Measurements from ENCODE around the gene RER1. TPM values are rescaled to one million over a fixed set of nuclear protein-coding genes. Genes with fewer than 3 reads are reported as not detected.

The RER1 gene
- total RNA-seq, 1 experiment from 2014 or later = 155 TPM

- H3K27me3 ChIP-seq (ENCODE audit: insufficient read depth, low read length) = no peaks in the 10 kb centered on the region
- ChIA-PET CTCF (no interaction called here), RAD21 (ENCODE audit: low non-redundant PET in 1 of 2, low total read pairs in 2 of 2, uncharacterized antibody in 2 of 2, unreplicated experiment in 2 of 2) (no interaction called here), POLR2A (no interaction called here)
- no peak for ATAC-seq
- no peak overlapping the region for H3K4me3 ChIP-seq (replicated peaks in 1 of 2; ENCODE audit: low read depth in 1 of 2, low read length in 2 of 2)
- no peak overlapping the region for H2AFZ ChIP-seq (ENCODE audit: low read depth, low read length, poor library complexity, severe bottlenecking)
- no peaks in the 10 kb centered on the region for H3K9me3 ChIP-seq (ENCODE audit: control insufficient read depth in 1 of 2, insufficient read depth in 1 of 2, low read depth in 1 of 2, low read length in 2 of 2)
- no peak overlapping the region for H3K4me2 ChIP-seq (ENCODE audit: low read length)
- no peaks in the 10 kb centered on the region for H3K79me2 ChIP-seq (ENCODE audit: insufficient read depth, low read length)
- intact Hi-C loops (cut with micrococcal nuclease) = no loop called here
- TF ChIP-seq ELF1 (IDR thresholded peaks at IDR 0.05; ENCODE audit: borderline replicate concordance, low read depth) (no peak), EZH2 (IDR thresholded peaks at IDR 0.05) (no peak), ATF3 (IDR thresholded peaks at IDR 0.05) (no peak), REST (IDR thresholded peaks at IDR 0.05; ENCODE audit: low read depth) (no peak), TCF7L2 (IDR thresholded peaks at IDR 0.05; ENCODE audit: borderline replicate concordance, extremely low read depth, insufficient read depth, insufficient read length) (no peak), POLR2AphosphoS5 (IDR thresholded peaks at IDR 0.05; ENCODE audit: low read depth, low read length) (no peak), YY1 (IDR thresholded peaks at IDR 0.05; ENCODE audit: extremely low read depth, insufficient replicate concordance, low read depth, low read length) (no peak), FOSL1 (IDR thresholded peaks at IDR 0.05; ENCODE audit: low read depth) (no peak), JUND (IDR thresholded peaks at IDR 0.05) (no peak), CEBPB (IDR thresholded peaks at IDR 0.05; ENCODE audit: low read depth) (no peak), SIN3A (IDR thresholded peaks at IDR 0.05; ENCODE audit: low read depth) (no peak), SP1 (IDR thresholded peaks at IDR 0.05; ENCODE audit: low read depth) (no peak), SRF (IDR thresholded peaks at IDR 0.05; ENCODE audit: low read depth) (no peak), EGR1 (IDR thresholded peaks at IDR 0.05; ENCODE audit: low read depth) (no peak)
- TF ChIP-seq, protein P1, sequence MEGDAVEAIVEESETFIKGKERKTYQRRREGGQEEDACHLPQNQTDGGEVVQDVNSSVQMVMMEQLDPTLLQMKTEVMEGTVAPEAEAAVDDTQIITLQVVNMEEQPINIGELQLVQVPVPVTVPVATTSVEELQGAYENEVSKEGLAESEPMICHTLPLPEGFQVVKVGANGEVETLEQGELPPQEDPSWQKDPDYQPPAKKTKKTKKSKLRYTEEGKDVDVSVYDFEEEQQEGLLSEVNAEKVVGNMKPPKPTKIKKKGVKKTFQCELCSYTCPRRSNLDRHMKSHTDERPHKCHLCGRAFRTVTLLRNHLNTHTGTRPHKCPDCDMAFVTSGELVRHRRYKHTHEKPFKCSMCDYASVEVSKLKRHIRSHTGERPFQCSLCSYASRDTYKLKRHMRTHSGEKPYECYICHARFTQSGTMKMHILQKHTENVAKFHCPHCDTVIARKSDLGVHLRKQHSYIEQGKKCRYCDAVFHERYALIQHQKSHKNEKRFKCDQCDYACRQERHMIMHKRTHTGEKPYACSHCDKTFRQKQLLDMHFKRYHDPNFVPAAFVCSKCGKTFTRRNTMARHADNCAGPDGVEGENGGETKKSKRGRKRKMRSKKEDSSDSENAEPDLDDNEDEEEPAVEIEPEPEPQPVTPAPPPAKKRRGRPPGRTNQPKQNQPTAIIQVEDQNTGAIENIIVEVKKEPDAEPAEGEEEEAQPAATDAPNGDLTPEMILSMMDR (IDR thresholded peaks at IDR 0.05 in 2 of 3, conservative IDR thresholded peaks at IDR 0.05 in 1 of 3; ENCODE audit: borderline replicate concordance in 1 of 3, insufficient read depth in 1 of 3, low read depth in 2 of 3, low read length in 2 of 3) = no peak
- TF ChIP-seq, protein P2, sequence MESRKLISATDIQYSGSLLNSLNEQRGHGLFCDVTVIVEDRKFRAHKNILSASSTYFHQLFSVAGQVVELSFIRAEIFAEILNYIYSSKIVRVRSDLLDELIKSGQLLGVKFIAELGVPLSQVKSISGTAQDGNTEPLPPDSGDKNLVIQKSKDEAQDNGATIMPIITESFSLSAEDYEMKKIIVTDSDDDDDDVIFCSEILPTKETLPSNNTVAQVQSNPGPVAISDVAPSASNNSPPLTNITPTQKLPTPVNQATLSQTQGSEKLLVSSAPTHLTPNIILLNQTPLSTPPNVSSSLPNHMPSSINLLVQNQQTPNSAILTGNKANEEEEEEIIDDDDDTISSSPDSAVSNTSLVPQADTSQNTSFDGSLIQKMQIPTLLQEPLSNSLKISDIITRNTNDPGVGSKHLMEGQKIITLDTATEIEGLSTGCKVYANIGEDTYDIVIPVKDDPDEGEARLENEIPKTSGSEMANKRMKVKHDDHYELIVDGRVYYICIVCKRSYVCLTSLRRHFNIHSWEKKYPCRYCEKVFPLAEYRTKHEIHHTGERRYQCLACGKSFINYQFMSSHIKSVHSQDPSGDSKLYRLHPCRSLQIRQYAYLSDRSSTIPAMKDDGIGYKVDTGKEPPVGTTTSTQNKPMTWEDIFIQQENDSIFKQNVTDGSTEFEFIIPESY (IDR thresholded peaks at IDR 0.05; ENCODE audit: extremely low read depth, insufficient replicate concordance, low read length) = no peak
- TF ChIP-seq, protein P3, sequence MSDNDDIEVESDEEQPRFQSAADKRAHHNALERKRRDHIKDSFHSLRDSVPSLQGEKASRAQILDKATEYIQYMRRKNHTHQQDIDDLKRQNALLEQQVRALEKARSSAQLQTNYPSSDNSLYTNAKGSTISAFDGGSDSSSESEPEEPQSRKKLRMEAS (IDR thresholded peaks at IDR 0.05) = no peak
- no peak for DNase-seq (ENCODE audit: low read depth, low spot score)
- H3K4me1 ChIP-seq (ENCODE audit: control insufficient read depth in 1 of 2, insufficient read depth in 2 of 2, low read length in 2 of 2) = peaks cover 0 to 6% of the 10 kb centered on the region in 2 experiments; a peak in 1 of 4 replicates
- BruUV-seq (replicated peaks) = no TSS peak
- no peak overlapping the region for H3K9ac ChIP-seq (ENCODE audit: low read length)
- no peaks in the 10 kb centered on the region for H3K9me2 ChIP-seq (ENCODE audit: insufficient read depth)
- no peaks in the 10 kb centered on the region for H4K20me1 ChIP-seq (ENCODE audit: insufficient read depth)
- H3K36me3 ChIP-seq (ENCODE audit: control insufficient read depth in 1 of 2, insufficient read depth in 2 of 2, low read length in 2 of 2) = no peaks in the 10 kb centered on the region
- H3K27ac ChIP-seq (ENCODE audit: low read depth, low read length) = no peak overlapping the region
These were observed 23.4 kb upstream of the RER1 start for GRCh38 chr1:2368053-2368744.
